GM21360 (cell line): Measurements from ENCODE around the gene SIAH2.

Experiments
- ATAC-seq: cut with Tn5 transposase; IDR thresholded peaks from one replicate; pipeline ENCODE4 v1.9.1; 2021; ENCODE audit warnings: mild to moderate bottlenecking, moderate library complexity; ENCODE audit not compliant: unreplicated experiment

The SIAH2 gene

DNA sequence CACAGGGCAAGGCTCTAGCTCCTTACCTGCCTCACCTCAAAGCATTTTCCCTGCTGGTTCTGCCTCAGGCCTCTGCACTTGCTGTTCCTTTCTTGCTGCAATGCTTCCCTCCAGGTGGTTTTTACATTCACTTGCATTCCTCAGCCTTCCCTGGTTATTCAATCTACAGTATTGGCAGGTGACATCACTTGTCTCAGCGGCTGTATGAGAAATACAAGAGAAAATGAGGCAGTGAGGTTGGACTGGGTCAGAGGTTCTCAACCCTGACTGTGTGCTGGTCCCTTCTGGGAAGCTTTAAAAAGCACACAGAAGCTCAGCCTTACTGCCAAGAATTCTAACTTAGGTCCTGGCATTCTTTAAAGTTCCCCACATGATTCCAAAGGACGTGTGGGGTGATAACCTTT is 26.7 kb downstream of the SIAH2 start:
- ATAC-seq, result no peak

DNA sequence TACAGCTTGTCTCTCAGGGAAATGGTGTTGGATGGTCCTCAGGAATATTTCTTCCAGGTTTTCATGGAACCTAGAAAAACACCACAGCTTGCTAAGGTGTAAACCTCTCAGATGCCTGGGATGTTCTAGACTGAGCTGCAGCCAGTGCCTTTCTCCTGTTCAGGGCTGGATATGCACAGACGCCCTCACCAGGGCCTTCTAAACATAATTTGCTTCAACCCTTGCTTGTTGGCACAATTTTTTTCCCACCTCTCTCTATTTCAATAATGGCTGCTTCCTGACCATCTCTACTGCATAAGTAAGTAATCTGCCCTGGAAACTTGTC is 28.2 kb downstream of the SIAH2 start:
- no peak for ATAC-seq

DNA sequence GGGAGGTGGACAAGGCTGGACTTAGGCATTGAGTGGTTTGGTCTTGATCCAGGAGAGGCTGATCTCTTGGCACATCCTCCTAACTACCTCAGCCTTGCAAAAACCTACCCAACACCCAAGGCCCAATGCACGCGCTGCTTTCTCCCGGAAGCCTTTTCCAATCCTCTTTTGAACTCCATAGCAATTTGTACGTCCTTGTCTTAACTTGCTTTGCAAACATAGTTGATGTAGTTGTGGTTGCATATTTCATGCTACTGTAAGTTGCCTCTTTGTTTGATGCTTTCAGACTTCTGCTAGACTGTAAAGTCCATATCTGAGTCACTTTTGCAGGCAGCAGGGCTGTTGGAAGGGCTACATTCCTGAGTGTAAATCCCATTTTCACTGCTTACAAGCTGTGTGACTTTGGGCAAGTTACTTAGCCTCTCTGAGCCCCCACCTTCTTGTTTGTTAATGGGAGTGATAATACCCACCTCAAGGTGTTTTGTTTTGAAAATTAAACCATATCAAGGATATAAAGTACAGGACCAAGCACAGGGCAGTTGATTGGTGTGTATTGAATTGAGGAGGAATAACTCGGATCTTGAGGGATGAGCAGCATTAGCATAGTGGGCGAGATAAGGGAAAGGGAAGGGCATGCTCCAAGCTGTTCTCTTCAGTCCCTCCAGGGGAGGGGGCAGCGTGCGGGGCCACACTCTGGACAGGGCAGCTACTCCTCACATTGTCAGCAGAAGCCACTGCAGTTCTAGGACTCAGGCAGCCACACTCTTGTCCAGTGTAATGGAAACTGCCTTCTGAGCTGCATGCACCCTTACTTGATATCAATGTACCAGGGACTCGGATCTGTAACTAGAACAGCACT is 28.8 kb downstream of the SIAH2 start:
- no peak for ATAC-seq

DNA sequence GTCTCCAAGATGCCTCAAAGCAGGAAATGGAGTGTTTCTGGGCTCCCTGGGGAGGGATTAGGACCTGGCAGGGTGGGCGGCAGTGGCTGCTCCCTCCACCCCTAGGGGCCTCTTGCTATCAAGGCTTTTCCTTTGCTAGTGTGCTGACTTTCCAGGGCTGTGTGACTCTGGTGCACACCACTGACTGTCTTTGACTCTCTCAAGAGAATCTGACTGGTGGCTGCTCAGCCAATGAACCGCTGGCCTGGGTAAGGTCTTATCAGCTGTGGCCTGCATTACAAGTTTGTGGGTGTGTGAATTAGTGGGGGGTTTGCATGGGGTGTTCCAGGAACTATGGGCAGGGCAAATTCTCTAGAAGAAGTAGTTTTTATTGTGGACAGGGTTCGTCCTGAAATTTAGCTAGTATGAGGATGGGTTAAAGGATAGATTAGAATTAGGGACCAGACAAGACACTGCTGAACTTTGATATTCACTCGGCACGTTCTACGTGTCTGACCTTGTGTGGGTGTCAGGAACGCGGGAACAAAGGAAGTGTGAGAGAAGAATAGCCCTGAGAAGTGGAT is 29.5 kb downstream of the SIAH2 start:
- no peak for ATAC-seq

DNA sequence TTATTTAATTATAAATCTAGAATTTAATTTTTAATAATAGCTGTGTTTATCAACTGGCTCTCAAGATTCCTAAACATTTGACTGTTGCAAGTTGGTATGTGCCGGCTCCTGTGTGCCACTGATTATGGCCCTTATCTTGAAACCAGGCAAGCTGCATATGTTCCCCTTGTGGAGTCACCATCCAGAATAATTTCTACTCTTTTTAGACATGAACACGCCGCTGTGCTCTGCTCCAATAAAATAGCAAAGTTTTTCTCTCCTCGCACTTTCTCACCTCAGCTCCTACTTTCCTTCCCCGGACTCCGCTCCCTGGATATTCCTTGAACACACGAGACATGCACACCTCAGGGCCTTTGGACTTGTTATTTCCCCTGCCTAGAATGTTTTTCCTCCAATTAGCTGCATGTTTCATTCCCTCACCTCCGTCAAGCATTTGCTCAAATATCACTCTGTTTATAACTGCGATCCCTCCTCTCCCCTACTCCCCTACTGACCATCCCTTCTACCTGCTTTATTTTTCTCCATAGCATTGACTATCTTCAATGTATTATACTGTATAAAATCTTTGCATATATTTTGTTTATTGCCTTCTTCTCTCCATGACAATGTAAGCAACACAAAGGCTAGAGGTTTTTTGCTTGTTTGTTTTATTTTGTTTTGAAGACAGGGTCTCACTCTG is 33.1 kb downstream of the SIAH2 start:
- no peak for ATAC-seq

DNA sequence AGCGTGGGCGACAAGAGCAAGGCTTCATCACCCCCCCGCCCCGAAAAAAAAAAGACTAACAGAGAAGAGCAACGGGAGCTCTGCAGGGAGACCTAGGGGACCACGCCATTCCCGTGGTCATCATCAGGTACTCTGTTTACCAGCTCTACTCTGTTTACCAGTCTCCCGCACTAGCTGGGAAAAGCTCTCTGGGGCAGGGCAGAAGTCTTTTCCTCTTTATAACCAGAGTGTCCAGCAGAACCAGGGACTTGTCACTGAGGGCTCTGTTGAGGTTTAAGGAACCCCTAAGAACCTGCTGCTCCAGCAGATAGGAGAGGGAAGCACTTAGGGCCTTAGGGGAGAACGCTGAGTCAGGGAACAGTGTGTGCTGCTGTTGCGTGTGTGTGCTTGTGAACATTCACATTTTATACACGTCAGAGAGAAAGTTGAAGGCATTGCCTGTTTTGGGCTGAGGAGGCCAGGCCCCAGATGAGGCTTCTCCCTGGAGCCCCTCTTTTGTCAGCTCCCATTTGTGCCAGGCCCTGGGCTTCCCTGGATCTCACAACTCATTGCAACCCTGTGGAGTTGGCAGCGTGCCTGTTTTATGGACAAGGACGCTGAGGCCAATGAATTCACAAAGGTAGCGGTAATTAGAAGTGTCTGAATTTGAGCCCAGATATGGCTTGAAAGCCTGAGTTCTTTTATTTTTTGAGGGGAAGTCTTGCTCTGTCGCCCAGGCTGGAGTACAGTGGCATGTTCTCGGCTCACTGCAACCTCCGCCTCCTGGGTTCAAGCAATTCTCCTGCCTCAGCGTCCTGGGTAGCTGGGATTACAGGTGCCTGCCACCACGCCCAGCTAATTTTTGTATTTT is 35.1 kb downstream of the SIAH2 start:
- no peak for ATAC-seq

DNA sequence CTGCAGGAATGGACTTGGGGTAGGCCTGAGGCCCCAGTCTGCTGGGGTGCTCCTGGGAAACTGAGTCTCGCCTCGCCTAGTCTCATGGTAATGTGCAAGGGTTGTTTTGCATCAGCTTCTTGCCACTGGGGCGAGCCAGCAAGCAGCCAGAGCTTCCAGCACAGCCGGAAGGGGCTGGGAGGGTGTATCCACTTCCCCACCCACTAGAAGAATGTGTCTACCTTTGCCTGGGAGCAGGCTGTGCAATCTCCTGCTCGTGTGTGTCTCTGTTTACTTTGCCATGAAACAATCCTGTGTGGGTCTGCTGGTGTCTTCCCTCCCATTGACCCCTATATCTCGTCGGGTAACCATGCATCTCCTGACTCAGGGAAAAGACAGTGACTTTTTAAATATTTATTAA is 37.4 kb downstream of the SIAH2 start:
- no peak for ATAC-seq

DNA sequence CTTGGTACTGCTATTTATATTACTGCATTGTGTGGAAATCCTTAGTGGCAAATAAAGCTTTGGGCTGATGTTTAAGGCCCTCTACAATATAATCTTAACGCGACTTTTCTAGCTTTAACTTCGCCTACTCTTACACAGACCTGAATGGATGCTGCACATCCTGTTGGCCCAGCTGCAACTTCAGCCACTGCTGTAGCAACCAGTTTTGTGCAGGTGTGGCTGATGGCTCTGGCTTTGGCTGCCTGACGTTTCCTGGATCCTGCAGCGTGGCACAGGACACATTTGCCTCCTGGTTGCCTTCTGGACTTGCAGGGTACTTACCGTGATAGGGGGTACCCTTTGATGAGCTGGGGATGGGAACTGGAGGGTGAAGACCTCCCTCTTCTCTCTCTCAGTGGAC is 39.0 kb downstream of the SIAH2 start:
- no peak for ATAC-seq

DNA sequence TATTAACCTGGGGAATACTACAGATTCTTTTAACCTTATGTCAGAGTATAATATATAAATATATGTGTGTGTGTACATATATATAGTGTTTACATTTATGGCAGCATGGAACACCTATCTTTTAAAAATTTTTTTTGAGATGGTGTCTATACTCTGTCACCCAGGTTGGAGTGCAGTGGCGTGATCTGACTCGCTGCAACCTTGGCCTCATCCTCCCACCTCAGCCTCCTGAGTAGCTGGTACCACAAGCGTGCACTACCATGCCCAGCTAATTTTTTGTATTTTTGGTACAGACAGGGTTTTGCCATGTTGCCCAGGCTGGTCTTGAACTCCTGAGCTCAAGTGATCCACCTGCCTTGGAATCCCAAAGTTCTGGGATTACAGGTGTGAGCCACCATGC is 40.7 kb downstream of the SIAH2 start:
- ATAC-seq, result no peak

DNA sequence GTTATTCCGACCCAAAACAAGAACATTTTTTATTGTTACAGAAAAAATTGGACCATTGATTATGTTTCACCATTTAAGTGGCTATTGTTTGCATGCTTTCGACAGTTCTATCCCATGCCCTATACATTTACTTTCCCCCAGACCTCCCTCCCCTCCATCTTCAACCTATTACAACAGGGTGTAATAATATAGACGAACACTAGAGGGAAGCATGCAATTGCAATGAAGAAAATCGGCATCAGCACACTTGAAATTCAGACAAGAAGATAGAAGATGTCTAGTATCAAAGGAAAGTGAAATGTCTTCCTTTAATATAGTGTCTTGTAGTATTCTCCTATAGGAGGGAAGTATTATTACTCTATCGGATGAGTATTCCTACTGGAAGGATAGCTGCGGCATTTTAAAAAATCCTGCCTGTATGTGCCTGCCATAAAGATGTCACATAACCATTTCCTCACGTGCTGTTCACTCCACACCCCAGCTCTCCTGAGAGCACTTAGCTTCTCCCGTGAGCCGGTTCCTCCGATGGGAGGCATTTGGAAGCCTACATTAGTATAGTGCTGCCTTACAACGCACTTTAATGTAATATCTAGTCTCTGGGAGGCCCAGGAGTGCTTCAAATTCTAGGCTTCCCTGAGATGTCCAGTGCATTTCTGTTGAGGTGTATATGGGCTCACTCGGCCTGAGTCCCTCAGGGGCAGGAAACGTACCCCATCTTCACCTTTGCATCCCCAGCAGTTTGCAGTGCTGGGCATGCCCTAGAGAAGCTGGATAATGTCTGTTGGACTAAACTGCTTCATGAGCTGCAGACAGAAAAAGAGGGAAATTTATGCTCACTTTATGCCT is 41.5 kb downstream of the SIAH2 start:
- ATAC-seq, result no peak

DNA sequence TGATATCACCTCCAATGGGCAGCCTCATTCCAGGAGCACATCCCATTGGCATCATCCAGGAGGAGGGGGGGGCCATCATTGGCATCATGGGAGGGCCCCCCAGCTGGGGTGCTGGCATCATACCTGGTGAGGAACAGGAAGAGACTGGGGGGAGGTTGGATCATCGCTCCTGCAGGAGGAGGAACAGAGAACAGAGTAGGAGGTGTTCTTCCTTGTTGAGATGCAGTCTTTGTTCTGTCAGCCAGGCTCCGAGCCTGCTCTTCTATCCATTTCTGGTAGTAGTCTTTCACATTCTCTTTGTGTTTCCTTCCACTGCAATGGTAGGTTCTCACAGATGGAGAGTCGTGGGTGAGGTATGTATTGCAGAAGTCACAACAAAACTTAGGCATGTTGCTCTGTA is 42.5 kb downstream of the SIAH2 start:
- no peak for ATAC-seq

DNA sequence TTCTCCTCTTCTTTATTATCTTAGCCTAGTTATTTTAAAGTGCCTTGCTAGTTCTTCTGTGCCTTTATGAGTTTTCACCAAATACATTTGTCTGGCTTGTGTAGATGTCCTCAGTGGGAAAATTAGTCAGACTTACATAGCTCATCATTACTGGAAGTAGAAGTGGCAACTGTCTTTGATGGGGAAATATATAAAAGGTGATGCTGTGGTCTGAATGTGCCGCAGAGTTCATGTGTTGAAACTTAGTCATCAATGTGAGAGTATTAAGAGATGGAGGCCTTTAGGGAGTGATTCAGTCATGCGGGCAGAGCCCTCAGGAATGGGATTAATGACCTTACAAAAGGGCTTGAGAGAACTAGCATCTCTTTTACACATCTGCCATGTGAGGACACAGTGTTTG is 52.9 kb downstream of the SIAH2 start:
- ATAC-seq, result no peak

DNA sequence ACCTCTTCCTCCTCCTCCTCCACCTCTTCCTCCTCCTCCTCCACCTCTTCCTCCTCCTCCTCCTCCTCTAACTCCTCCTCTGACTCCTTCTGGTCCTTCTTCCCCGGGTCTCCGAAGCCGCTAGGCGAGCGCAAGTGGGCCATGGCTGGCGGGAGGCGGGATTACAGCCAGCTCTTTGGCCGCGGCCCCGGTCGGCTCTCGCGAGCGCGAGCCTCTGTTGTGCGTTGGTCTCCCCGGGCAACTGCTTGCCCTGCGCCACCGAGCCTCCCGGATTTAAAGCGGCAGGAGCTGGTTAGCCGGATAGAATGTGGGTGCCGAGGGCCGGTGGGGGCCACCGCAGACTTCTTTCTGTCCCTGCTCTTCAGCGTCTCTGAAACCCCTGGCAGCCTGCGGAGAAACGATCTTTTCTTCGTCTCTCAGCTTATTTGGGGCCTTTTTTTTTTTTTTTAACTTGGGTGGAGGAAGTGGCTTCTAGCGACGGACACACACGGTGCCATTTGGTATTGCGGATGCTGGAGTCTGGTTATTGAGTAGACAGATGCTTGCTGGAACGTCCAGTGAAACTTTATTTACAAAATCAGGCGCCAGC is 59.1 kb downstream of the SIAH2 start, which contains the start of gene ERICH6:
Gene ERICH6 (minus strand): TSS at position 165 of the 589 bp plus-strand sequence. CDS start 22 bp downstream, at position 143.
- peak; percentile 99 for ATAC-seq

DNA sequence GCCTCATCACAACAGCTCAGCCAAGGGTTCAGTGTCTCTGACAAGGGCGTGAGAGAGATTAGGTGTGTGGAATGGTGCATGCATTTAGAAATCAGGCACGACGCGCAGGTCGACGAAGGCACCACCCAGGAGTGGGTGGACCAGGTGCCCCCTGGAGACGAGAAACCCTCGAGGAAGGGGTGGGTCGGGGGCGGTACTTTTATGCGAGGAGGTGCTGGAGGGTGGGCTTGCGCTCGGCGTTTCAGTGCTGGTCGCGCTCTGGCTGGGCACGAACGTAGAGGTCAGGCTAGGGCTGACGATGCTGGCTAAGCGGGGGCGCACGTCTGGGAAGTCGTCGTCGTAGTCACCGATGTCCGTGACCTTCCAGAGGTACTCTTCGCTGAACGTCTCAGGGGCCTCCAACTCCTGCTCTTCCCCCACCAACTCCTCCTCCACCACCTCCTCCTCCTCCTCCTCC is 59.6 kb downstream of the SIAH2 start:
- ATAC-seq, result peak; percentile 36

DNA sequence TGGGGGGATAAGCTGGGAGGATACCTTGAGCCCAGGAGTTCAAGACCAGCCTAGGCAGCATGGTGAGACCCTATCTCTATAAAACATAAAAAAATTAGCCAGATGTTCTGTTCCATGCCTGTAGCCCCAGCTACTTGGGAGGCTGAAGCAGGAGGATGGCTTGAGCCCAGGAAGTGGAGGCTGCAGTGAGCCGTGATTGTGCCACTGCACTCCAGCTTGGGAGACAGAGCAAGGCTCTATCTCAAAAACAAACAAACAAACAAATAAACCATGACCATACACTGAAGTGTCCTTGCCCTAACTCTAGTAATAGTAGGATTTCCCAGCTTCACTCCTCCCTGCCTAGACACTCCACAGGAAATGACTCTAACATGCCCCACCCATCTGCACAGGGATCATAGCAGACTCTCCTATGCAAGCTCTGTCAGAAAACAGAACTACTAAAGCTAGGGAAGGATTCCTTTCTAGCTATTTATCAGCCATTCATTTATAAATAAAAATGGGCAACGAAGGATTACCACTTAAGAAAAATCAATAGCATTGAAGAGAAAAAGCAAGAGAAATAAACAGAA is 63.8 kb downstream of the SIAH2 start:
- ATAC-seq, result no peak

DNA sequence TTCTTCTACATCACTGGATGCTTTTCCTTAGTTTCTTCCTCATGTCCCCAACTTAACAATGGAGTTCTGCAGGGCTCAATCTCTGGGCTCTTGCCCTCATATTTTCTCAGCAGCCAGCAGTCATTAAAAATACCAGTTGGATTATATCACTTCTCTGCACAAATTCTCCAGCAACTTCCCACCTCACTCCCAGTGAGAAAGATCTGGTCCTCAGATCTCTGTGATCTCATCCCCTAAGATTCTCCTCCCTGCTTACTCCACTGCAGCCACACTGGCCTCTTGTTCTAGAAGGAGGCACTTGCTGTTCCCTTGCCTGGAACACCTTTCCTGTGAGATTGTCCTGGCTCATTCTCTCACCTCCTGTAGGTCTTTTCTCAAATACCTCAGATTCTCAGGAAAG is 65.3 kb downstream of the SIAH2 start:
- ATAC-seq, result no peak

DNA sequence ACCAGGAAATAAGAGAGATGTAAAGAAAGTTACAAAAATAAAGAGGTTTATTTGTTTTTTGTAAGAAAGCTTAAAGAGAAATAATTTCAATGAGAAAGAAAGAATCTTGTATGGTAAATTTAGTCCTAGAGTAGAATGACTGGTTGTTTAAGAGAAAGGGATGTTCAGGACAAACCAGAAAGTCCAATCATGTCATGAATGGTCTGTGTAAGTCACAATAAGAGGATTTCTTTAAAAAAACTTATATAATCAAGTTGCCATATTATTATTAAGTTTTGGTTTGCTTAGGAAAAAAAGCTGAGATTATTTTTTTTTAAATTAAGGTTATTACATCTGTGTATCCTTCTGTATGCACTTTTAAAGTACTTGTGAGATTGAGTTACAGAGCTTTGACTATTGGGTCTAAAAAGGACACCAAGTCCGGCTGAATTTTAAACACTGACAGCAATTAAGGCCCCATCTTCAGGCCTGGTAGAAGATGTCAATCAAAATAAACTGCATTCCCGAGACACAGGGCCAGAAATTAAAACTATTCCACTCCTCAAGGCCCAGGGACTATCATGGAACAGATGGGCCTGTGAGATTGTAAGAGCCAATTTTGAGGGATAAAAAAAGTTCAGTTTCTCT is 71.4 kb downstream of the SIAH2 start:
- no peak for ATAC-seq
